NCI-H2196 (cell line): ENCODE measurements around the gene RAPGEF5.
A peak's percentile ranks its signal among the peaks of the same experiment; 100 is the strongest.

ENCODE experiments used
- DNase-seq: peaks from one replicate; lab custom pipeline; 2025; ENCODE audit not compliant: unreplicated experiment; lab: John Stamatoyannopoulos, UW

The RAPGEF5 gene

GRCh38 chr7:22350466-22351328, 6.3 kb downstream of the RAPGEF5 start:
- DNase-seq: peak; percentile 33

- no peak for DNase-seq
These were observed 8.6 kb downstream of the RAPGEF5 start for GRCh38 chr7:22348379-22348778.

- peak; percentile 50 for DNase-seq
These were observed 10.4 kb downstream of the RAPGEF5 start for GRCh38 chr7:22346383-22347107.

GRCh38 chr7:22344655-22345054, 12.3 kb downstream of the RAPGEF5 start:
- DNase-seq: no peak

- DNase-seq: no peak
These were observed 13.3 kb downstream of the RAPGEF5 start for GRCh38 chr7:22343612-22344011.

- no peak for DNase-seq
These were observed 13.9 kb downstream of the RAPGEF5 start for GRCh38 chr7:22343071-22343470.

GRCh38 chr7:22339725-22340390, 17.1 kb downstream of the RAPGEF5 start:
- DNase-seq: no peak

- DNase-seq: no peak
These were observed 18.1 kb downstream of the RAPGEF5 start for GRCh38 chr7:22338877-22339276.

GRCh38 chr7:22338411-22338810, 18.5 kb downstream of the RAPGEF5 start:
- DNase-seq: no peak

GRCh38 chr7:22333680-22334141, 23.2 kb downstream of the RAPGEF5 start:
- peak; percentile 38 for DNase-seq

- no peak for DNase-seq
These were observed 24.5 kb downstream of the RAPGEF5 start for GRCh38 chr7:22332461-22332870.

- no peak for DNase-seq
These were observed 25.2 kb downstream of the RAPGEF5 start for GRCh38 chr7:22331704-22332103.

- DNase-seq: no peak
These were observed 26.1 kb downstream of the RAPGEF5 start for GRCh38 chr7:22330903-22331302.

- no peak for DNase-seq
These were observed 27.0 kb downstream of the RAPGEF5 start for GRCh38 chr7:22329816-22330524.

GRCh38 chr7:22326181-22326580, 30.8 kb downstream of the RAPGEF5 start:
- no peak for DNase-seq

- no peak for DNase-seq
These were observed 31.3 kb downstream of the RAPGEF5 start for GRCh38 chr7:22325671-22326070.

GRCh38 chr7:22323714-22324113, 33.2 kb downstream of the RAPGEF5 start:
- no peak for DNase-seq

- DNase-seq: no peak
These were observed 36.5 kb downstream of the RAPGEF5 start for GRCh38 chr7:22320416-22320815.

- DNase-seq: peak; percentile 23
These were observed 37.2 kb downstream of the RAPGEF5 start for GRCh38 chr7:22319424-22320403.

- no peak for DNase-seq
These were observed 38.6 kb downstream of the RAPGEF5 start for GRCh38 chr7:22318376-22318775.
